Left kidney (tissue), 2 donors: ENCODE measurements around the gene FGF19. TPM values are rescaled to one million over a fixed set of nuclear protein-coding genes. Genes with fewer than 3 reads are reported as not detected.

ENCODE experiments used
- DNase-seq: peaks from one replicate; pipeline ENCODE4 v3.0.0-alpha.2; 2013
- polyA plus RNA-seq: library from polyadenylated mRNA; unstranded; fragments of 120-200 nt; gene quantifications from one replicate; pipeline ENCODE4 v1.2.1, GENCODE V29; 2013; ENCODE audit not compliant: insufficient read length

The FGF19 gene
- polyA plus RNA-seq, 1 donor, result 0.67 TPM

- DNase-seq, result no peak
Measured at GRCh38 chr11:69655479-69656428, 48.1 kb downstream of the FGF19 start.

GRCh38 chr11:69654660-69655478 lies 49.0 kb downstream of the FGF19 start:
- no peak for DNase-seq

- DNase-seq, result no peak
Measured at GRCh38 chr11:69654001-69654659, 49.7 kb downstream of the FGF19 start.

- no peak for DNase-seq
Measured at GRCh38 chr11:69653406-69653960, 50.3 kb downstream of the FGF19 start.

- no peak for DNase-seq
Measured at GRCh38 chr11:69652999-69653398, 50.8 kb downstream of the FGF19 start.

- DNase-seq, result no peak
Measured at GRCh38 chr11:69651834-69652620, 51.8 kb downstream of the FGF19 start.

GRCh38 chr11:69650832-69651344 lies 52.9 kb downstream of the FGF19 start:
- DNase-seq, result no peak

- no peak for DNase-seq
Measured at GRCh38 chr11:69650081-69650831, 53.6 kb downstream of the FGF19 start.

- no peak for DNase-seq
Measured at GRCh38 chr11:69649576-69649900, 54.3 kb downstream of the FGF19 start.

GRCh38 chr11:69648679-69649575 lies 54.9 kb downstream of the FGF19 start:
- no peak for DNase-seq

Other genes starting within 250 kb of the FGF19 start
- gene LINC01488, start 222.4 kb downstream of the FGF19 start, polyA plus RNA-seq, result not detected
- 132 TPM for gene CCND1, start 62.9 kb downstream of the FGF19 start, polyA plus RNA-seq
- gene LTO1, start 28.7 kb downstream of the FGF19 start, polyA plus RNA-seq, result 36.9 TPM
- gene FGF4, start 71.3 kb upstream of the FGF19 start, polyA plus RNA-seq, result not detected
- not detected for gene FGF3, start 115.4 kb upstream of the FGF19 start, polyA plus RNA-seq